Central memory CD8-positive, alpha-beta T cell (primary cell): ENCODE results near the gene MZB1.
"Not testable (repeated sequence)": the region's sequence is repeated elsewhere in the genome, so short reads cannot be mapped to it uniquely, and the experiment has no call there.

ENCODE experiments used
- ATAC-seq: fragments of 150-1000 bp; cut with Tn5 transposase; replicated peaks from 2 replicates; pipeline ENCODE4 v1.10.0; 2022; ENCODE audit warnings: mild to moderate bottlenecking, moderate FRiP score, moderate number of reproducible peaks; ENCODE audit not compliant: poor library complexity, severe bottlenecking; ENCODE audit errors: extremely low read depth
- DNase-seq, 2 donors: peaks; one replicate each; pipeline ENCODE4 v3.0.0; 2021; ENCODE audit warnings: low spot score in 2 of 2
- H3K27ac Mint-ChIP-seq: one replicate; pipeline ENCODE4 v1.8.0; 2022; ENCODE audit warnings: low read depth, mild to moderate bottlenecking, moderate library complexity, mixed read lengths
- H3K27me3 Mint-ChIP-seq: one replicate; pipeline ENCODE4 v1.8.0; 2022; ENCODE audit warnings: mixed read lengths
- H3K36me3 Mint-ChIP-seq: one replicate; pipeline ENCODE4 v1.8.0; 2022; ENCODE audit warnings: mild to moderate bottlenecking, moderate library complexity, mixed read lengths; ENCODE audit not compliant: insufficient read depth
- H3K4me1 Mint-ChIP-seq: one replicate; pipeline ENCODE4 v1.8.0; 2022; ENCODE audit warnings: mixed read lengths
- H3K4me3 Mint-ChIP-seq: one replicate; pipeline ENCODE4 v1.8.0; 2022; ENCODE audit warnings: mild to moderate bottlenecking, moderate library complexity, mixed read lengths
- H3K9me3 Mint-ChIP-seq: one replicate; pipeline ENCODE4 v1.8.0; 2022; ENCODE audit warnings: mixed read lengths

Gene MZB1

GRCh38 chr5:139394123-139394653 lies 4.5 kb upstream of the MZB1 start:
- no peaks in the 10 kb centered on the region for H3K27me3 Mint-ChIP-seq
- H3K36me3 Mint-ChIP-seq, result peaks cover 19% of the 10 kb centered on the region
- ATAC-seq, result no peak
- H3K9me3 Mint-ChIP-seq, result no peaks in the 10 kb centered on the region
- peaks cover 39% of the 10 kb centered on the region for H3K4me1 Mint-ChIP-seq
- DNase-seq, result no peak
- no peak overlapping the region for H3K27ac Mint-ChIP-seq
- peak overlapping the region; percentile 87 for H3K4me3 Mint-ChIP-seq

GRCh38 chr5:139393497-139394122 lies 3.9 kb upstream of the MZB1 start:
- Mint-ChIP-seq H3K4me1 (peaks cover 40% of the 10 kb centered on the region), H3K9me3 (no peaks in the 10 kb centered on the region), H3K36me3 (peaks cover 19% of the 10 kb centered on the region), H3K4me3 (peak overlapping the region; percentile 87), H3K27ac (peak overlapping the region; percentile 78), H3K27me3 (no peaks in the 10 kb centered on the region)
- DNase-seq (no peak), ATAC-seq (no peak)

- Mint-ChIP-seq H3K27me3 (no peaks in the 10 kb centered on the region), H3K27ac (peak overlapping the region; percentile 78), H3K36me3 (peaks cover 21% of the 10 kb centered on the region), H3K4me1 (peaks cover 40% of the 10 kb centered on the region), H3K4me3 (peak overlapping the region; percentile 87), H3K9me3 (no peaks in the 10 kb centered on the region)
- ATAC-seq (peak; percentile 55), DNase-seq (peak; percentile 62 to 72)
Observed at GRCh38 chr5:139392678-139393496, 3.2 kb upstream of the MZB1 start.

- Mint-ChIP-seq H3K9me3 (no peaks in the 10 kb centered on the region), H3K4me1 (peaks cover 40% of the 10 kb centered on the region), H3K27me3 (no peaks in the 10 kb centered on the region), H3K4me3 (peak overlapping the region; percentile 87), H3K36me3 (peaks cover 21% of the 10 kb centered on the region), H3K27ac (peak overlapping the region; percentile 93)
- ATAC-seq, result peak; percentile 15
- no peak for DNase-seq
Observed at GRCh38 chr5:139392324-139392677, 2.6 kb upstream of the MZB1 start.

DNA sequence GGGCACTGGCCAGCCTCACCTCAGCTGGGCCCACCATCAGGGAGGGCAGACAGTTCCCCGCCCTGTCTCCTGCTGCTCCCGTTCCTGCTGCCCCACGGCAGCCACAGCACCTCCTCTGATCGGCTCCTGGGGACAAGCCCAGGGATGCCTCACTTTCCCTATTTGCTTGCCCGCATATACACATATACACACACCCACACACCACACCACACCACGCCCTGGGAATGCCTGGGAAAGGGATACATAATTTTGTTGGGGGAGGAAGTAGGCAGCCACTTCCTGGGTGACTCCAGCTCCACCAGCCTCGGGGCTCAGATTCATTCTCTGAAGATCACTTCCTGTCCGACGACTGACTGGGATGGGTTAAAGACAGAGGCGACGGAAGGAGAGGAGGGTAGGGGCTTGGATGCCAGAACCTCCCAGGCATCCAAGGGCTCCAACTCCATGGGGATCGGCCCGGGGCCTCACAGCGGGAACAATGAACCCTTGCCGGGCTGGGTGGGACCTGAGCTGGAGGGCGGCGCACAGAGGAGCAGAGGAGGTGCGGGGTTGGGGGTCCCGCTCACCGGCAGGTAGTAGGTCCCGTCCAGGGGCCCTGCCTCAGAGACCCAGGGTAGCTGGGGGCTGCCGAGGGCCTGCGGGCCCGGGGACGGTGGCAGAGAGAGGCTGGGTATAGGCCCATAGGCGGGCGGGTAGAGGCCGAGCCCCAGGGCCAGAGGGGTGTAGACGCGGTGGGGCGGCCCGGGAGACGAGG lies 2.0 kb upstream of the MZB1 start:
- H3K27me3 Mint-ChIP-seq, result no peaks in the 10 kb centered on the region
- ATAC-seq (peak; percentile 1), DNase-seq (no peak)
- peaks cover 40% of the 10 kb centered on the region for H3K4me1 Mint-ChIP-seq
- H3K36me3 Mint-ChIP-seq, result peaks cover 21% of the 10 kb centered on the region
- peak overlapping the region; percentile 87 for H3K4me3 Mint-ChIP-seq
- no peaks in the 10 kb centered on the region for H3K9me3 Mint-ChIP-seq
- H3K27ac Mint-ChIP-seq, result peak overlapping the region; percentile 93

GRCh38 chr5:139390639-139391569 lies 1.2 kb upstream of the MZB1 start:
- H3K27me3 Mint-ChIP-seq, result no peaks in the 10 kb centered on the region
- H3K4me3 Mint-ChIP-seq, result peak overlapping the region; percentile 87
- H3K4me1 Mint-ChIP-seq, result peaks cover 49% of the 10 kb centered on the region
- peak overlapping the region; percentile 93 for H3K27ac Mint-ChIP-seq
- no peaks in the 10 kb centered on the region for H3K9me3 Mint-ChIP-seq
- peaks cover 21% of the 10 kb centered on the region for H3K36me3 Mint-ChIP-seq
- ATAC-seq (no peak), DNase-seq (no peak)

- H3K4me3 Mint-ChIP-seq, result no peak overlapping the region
- H3K27ac Mint-ChIP-seq, result no peak overlapping the region
- ATAC-seq (no peak), DNase-seq (no peak)
- H3K4me1 Mint-ChIP-seq, result peaks cover 64% of the 10 kb centered on the region
- H3K27me3 Mint-ChIP-seq, result no peaks in the 10 kb centered on the region
- H3K36me3 Mint-ChIP-seq, result peaks cover 21% of the 10 kb centered on the region
- no peaks in the 10 kb centered on the region for H3K9me3 Mint-ChIP-seq
Observed at GRCh38 chr5:139388198-139388821, 1.4 kb downstream of the MZB1 start.

GRCh38 chr5:139387611-139388197 lies 2.0 kb downstream of the MZB1 start:
- Mint-ChIP-seq H3K4me1 (peaks cover 58% of the 10 kb centered on the region), H3K36me3 (peaks cover 20% of the 10 kb centered on the region), H3K9me3 (no peaks in the 10 kb centered on the region), H3K4me3 (no peak overlapping the region), H3K27me3 (no peaks in the 10 kb centered on the region), H3K27ac (no peak overlapping the region)
- ATAC-seq (no peak), DNase-seq (no peak)

GRCh38 chr5:139386956-139387355 lies 2.8 kb downstream of the MZB1 start:
- H3K27ac Mint-ChIP-seq, DNase-seq, ATAC-seq, H3K27me3 Mint-ChIP-seq, H3K9me3 Mint-ChIP-seq, H3K4me3 Mint-ChIP-seq: not testable (repeated sequence)
- Mint-ChIP-seq H3K4me1 (peaks cover 55% of the 10 kb centered on the region), H3K36me3 (peaks cover 20% of the 10 kb centered on the region)

DNA sequence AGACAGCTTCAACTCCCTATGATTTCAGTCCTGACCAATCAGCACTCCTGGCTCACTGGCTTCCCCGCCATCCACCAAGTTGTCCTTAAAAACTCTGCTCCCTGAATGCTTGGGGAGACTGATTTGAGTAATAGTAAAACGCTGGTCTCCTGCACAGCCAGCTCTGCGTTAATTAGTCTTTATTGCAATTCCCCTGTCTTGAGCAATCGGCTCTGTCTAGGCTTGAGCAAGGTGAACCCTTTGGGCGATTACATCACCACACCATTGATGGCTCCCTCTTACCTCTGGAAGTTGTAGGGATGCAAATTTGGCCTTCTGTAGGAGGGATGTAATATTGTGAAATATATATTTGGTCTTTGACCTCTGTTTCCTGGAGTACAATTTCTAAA lies 3.7 kb downstream of the MZB1 start:
- peaks cover 14% of the 10 kb centered on the region for H3K36me3 Mint-ChIP-seq
- no peak overlapping the region for H3K27ac Mint-ChIP-seq
- H3K4me1 Mint-ChIP-seq, result peaks cover 46% of the 10 kb centered on the region
- H3K27me3 Mint-ChIP-seq, result no peaks in the 10 kb centered on the region
- H3K9me3 Mint-ChIP-seq, result no peaks in the 10 kb centered on the region
- H3K4me3 Mint-ChIP-seq, result no peak overlapping the region
- DNase-seq (no peak), ATAC-seq (no peak)
